HG03442 (cell line): ENCODE measurements around the gene SEPTIN8.

Experiments used
- ATAC-seq: cut with Tn5 transposase; IDR thresholded peaks from one replicate; pipeline ENCODE4 v1.9.1; 2021; ENCODE audit warnings: mild to moderate bottlenecking, moderate library complexity; ENCODE audit not compliant: unreplicated experiment

Gene SEPTIN8

GRCh38 chr5:132751971-132752580, 25.0 kb downstream of the SEPTIN8 start:
- ATAC-seq = no peak

- peak; percentile 40 for ATAC-seq
Observed at GRCh38 chr5:132751444-132751843, 25.6 kb downstream of the SEPTIN8 start.

- ATAC-seq = peak; percentile 31
Observed at GRCh38 chr5:132750471-132751230, 26.4 kb downstream of the SEPTIN8 start.

- no peak for ATAC-seq
Observed at GRCh38 chr5:132749506-132749905, 27.5 kb downstream of the SEPTIN8 start.

GRCh38 chr5:132748522-132749000, 28.5 kb downstream of the SEPTIN8 start:
- ATAC-seq = no peak

GRCh38 chr5:132747616-132748440, 29.2 kb downstream of the SEPTIN8 start:
- peak; percentile 4 for ATAC-seq

- ATAC-seq = peak; percentile 35
Observed at GRCh38 chr5:132746954-132747615, 30.0 kb downstream of the SEPTIN8 start, which contains the start of gene CCNI2. Gene CCNI2 (plus strand): TSS chr5:132747426. CDS start chr5:132747496, 70 bp downstream.

GRCh38 chr5:132746592-132746953, 30.5 kb downstream of the SEPTIN8 start:
- no peak for ATAC-seq

- ATAC-seq = no peak
Observed at GRCh38 chr5:132744659-132745058, 32.4 kb downstream of the SEPTIN8 start.

- ATAC-seq = no peak
Observed at GRCh38 chr5:132742626-132743025, 34.4 kb downstream of the SEPTIN8 start.

GRCh38 chr5:132742158-132742557, 34.9 kb downstream of the SEPTIN8 start:
- no peak for ATAC-seq

GRCh38 chr5:132739232-132739631, 37.8 kb downstream of the SEPTIN8 start:
- ATAC-seq = no peak

GRCh38 chr5:132737982-132738681, 38.9 kb downstream of the SEPTIN8 start:
- ATAC-seq = no peak

- peak; percentile 85 for ATAC-seq
Observed at GRCh38 chr5:132736853-132737833, 39.9 kb downstream of the SEPTIN8 start, which contains the start of gene KIF3A. Gene KIF3A (minus strand): TSS chr5:132737546. CDS start chr5:132737419, 127 bp downstream.

- no peak for ATAC-seq
Observed at GRCh38 chr5:132734687-132735086, 42.4 kb downstream of the SEPTIN8 start.

- no peak for ATAC-seq
Observed at GRCh38 chr5:132733499-132734148, 43.4 kb downstream of the SEPTIN8 start.

- ATAC-seq = no peak
Observed at GRCh38 chr5:132729896-132730295, 47.1 kb downstream of the SEPTIN8 start.

- no peak for ATAC-seq
Observed at GRCh38 chr5:132725745-132726144, 51.3 kb downstream of the SEPTIN8 start.
